Measurements from ENCODE around the gene PRKAR1B.
"Not testable (repeated sequence)": the region's sequence is repeated elsewhere in the genome, so short reads cannot be mapped to it uniquely, and the experiment has no call there.

The PRKAR1B gene

DNA sequence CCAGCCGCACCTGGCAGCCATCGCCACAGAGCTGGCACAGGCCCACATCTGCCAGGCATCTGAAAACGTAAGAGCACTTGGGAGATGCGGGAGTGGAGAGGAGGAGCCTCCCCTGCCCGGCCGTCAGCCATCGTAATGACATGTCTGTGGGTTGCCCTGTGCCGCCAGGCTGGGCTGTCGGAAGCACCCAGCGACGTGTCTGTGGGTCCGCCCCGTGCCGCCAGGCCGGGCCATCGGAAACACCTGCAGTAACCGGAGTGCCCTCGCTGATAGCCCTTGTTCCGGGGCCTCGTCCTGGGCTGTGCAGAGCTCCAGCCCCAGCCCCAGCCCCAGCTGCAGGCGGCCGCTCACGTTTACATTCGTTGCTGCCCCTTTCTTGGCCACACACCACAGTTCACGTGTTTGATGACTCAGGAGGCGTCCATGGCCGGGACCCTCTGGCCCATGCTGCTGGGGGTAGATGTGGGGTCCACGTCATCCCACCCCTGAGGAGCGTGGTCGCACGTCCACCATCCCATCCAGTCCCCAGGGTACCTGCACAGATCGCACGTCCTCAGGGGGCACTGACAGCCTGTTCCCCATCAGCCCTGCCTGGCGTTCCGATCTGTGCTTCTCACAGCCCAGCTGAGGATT, 30.0 kb upstream of the PRKAR1B start:
- DNase-seq = no peak

DNA sequence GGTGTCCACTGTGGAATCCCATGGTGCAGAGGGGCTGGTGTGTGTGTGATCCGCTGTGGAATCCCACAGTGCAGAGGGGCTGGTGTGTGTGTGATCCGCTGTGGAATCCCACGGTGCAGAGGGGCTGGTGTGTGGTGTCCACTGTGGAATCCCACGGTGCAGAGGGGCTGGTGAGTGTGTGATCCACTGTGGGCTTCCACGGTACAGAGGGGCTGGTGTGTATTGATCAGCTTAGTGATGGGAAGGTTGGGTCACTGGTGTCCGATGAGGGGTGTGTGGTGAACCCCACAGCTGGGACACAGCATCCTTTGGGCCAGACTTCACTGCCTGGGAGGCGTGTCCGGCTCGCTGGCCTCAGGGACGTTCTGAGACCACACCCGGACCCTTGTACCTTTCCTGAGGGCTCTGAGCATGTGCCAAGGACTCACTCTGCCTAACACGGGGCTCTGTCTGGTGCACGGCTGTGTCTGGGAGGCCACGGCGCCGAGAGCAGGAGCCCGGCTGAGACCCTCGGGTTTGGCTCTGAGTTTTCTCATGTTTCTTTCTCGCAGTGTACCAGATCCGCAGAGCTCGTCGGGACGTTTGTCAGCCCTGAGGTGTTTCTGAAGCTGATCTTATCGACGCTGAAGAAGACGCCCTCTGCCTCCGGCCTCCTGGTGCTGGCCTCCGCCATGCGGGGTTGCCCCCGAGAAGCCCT, 29.3 kb upstream of the PRKAR1B start:
- no peak for DNase-seq

- DNase-seq = no peak
These were observed 28.3 kb upstream of the PRKAR1B start for GRCh38 chr7:755413-755805.

- no peak for DNase-seq
These were observed 27.7 kb upstream of the PRKAR1B start for GRCh38 chr7:754531-755412.

DNA sequence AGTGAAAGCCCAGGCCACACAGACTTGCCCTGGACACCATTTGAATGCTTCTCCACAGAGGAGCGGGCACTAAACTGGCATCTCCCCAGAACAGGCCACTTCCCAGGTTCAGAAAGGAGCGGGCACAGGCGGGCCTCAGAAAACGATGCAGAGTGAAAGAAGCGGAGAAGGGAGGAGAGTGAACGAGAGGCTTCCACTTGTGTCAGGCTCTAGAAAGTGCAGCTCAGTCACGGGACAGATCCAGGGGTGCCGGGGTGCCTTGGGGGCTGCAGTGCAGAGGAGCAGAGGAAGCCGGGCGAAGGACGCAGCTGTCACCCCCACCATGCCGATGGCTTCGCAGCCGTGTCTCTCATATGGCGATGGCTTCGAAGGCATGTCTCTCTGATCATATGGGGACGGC, 26.1 kb upstream of the PRKAR1B start:
- no peak for DNase-seq

DNA sequence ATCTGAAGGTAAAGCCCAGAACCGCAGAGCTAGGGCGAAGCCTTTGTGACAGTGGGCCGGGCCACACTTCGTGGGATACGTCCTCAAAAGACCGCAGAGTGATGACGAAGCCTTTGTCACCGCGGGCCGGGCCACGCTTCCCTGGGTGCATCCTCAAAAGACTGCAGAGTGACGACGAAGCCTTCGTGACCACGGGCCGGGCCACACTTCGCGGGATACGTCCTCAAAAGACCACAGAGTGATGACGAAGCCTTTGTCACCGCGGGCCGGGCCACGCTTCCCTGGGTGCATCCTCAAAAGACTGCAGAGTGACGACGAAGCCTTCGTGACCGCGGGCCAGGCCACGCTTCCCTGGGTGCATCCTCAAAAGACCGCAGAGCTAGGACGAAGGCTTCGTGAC, 25.2 kb upstream of the PRKAR1B start:
- not testable (repeated sequence) for DNase-seq

DNA sequence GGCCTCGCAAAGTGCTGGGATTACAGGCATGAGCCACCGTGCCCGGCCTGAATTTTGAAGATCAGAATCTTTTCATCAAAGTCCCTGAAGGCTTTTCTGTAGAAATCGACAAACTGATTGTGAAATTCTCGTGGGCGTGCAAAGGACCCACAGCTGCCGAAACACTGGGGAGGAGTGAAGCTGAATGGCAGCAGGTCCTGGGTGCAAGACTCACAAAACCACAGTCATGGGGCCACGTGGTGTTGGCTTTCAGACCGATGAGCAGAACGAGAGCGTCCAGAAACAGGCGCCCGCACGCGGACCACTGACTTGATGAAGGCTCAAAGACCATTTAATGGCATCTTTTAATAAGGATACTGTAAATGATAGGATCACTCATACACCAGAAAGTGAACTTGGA, 24.7 kb upstream of the PRKAR1B start:
- no peak for DNase-seq

DNA sequence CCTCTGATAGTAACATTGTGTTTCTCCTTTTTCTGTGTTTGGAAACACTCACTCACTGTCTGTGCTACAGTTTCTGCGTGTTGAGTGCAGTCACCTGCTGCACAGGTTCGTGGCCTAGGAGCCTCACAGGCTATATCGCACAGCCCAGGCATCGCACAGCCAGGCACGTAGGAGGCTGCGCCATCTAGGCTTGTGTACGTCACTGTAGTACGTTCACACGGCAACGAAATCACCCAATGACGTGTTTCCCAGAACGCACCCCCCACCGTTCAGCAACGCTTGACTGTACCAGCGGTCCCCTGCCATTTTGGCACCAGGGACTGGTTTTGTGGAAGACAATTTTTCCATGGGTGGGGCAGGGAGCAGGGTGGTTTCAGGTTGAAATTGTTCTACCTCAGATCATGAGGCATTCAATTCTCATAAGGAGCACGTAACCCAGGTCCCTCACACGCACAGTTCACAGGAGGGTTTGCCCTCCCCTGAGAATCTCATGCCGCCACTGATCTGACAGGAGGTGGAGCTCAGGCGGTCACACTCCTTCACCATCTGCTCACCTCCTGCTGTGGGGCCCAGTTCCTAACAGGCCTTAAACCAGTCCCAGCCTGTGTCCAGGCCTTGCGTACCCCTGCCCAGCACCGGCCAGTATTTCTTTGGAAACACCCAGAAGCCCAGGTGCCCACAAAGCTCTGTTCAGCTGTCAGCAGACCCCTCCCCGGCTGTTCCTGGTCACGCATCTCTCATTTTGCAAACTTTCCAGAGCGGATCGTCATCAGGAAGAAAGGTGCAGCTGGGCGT, 23.2 kb upstream of the PRKAR1B start:
- DNase-seq = no peak

GRCh38 chr7:749140-749551, 22.1 kb upstream of the PRKAR1B start:
- DNase-seq = no peak

DNA sequence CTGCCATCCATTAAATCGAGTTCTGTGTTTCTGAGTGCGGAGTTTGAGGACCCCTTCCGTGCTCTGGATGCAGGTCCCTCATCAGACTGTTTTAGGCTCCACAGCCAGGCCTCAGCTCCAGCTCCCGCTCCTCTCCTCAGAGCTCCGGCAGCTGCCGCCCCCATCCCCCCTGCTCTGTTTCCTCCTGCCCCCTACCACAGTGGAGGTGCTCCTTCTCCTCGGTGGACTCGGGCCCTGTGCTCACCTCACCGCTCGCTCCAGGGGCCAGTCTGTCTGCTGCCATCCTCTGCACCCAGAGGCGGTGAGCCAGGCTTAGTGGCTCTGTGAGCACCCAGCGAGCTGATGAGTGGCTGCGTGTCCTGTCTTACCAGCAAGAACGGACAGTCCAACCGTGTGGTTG, 21.4 kb upstream of the PRKAR1B start:
- DNase-seq = no peak

DNA sequence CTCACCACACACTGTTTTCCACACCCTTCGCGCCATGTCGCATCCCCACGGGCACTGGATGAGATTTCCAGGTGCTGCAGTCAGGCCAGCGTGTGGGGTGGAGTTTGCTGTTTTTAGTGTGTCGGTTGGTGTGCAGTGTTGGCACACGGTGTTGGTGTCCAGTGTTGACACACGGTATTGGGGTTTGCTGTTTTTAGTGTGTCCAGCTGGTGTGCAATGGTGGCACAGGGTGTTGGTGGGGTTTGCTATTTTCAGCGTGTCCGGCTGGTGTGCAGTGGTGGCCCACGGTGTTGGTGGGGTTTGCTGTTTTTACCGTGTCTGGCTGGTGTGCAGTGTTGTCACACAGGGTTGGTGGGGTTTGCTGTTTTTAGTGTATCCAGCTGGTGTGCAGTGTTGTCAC, 20.1 kb upstream of the PRKAR1B start:
- no peak for DNase-seq

- no peak for DNase-seq
These were observed 19.3 kb upstream of the PRKAR1B start for GRCh38 chr7:746155-747061.

DNA sequence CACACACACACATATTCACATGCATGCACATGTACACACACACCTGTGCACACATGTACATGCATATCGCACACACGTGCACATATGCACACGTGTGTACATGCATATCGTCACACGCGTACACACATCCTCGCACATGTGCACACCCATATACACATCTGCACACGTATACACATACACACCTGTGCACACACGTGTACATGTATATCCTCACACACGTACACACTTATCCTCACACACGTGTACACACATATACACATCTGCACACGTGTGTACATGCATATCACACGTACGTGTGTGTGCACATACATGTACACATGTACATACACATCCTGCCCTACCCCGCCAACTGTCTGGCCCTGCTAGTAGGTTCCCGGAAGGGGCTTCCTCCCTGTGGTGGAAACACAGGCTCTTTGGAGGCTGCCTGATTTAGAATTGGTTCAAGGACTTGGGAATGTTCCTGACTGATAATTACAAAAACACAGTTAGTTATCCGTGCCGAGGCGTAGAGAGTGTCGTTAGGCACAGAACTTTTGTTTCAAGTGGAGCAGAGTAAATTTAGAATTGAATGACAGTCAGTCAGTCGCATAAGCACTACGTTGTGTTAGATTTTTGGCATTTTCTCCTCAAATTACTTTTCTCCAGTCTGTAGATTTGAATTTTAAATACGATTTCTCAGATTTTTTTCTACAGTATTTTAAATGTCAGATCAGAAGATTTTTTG, 18.5 kb upstream of the PRKAR1B start:
- no peak for DNase-seq

GRCh38 chr7:744854-745430, 17.9 kb upstream of the PRKAR1B start:
- DNase-seq = no peak

GRCh38 chr7:744128-744520, 17.0 kb upstream of the PRKAR1B start:
- DNase-seq = not testable (repeated sequence)

GRCh38 chr7:743341-744127, 16.5 kb upstream of the PRKAR1B start:
- DNase-seq = not testable (repeated sequence)

- no peak for DNase-seq
These were observed 15.7 kb upstream of the PRKAR1B start for GRCh38 chr7:742791-743190.

DNA sequence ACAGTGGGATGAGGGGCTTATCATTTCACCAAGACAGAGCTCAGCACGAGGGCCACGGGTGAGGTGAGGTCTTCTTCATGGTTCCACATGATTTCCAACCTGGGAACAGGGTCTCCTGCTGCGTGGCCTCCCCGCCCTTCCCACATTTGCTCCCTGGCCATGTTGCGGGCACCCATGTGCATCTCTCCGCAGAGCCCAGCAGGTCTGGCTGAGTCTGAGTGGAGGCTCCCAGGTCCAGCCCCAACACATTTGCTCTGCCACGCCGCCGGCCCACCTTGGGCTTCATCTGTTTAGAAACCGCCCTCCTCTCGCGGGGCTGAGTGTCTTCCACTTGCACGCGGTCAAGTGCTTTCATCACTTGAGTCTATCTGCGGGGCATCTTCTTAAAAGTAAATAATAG, 14.8 kb upstream of the PRKAR1B start:
- no peak for DNase-seq

- DNase-seq = no peak
These were observed 14.2 kb upstream of the PRKAR1B start for GRCh38 chr7:741191-741671.
